ENCODE measurements around the gene ACAP1. TPM values are rescaled to one million over a fixed set of nuclear protein-coding genes. Genes with fewer than 3 reads are reported as not detected.

Gene ACAP1
- total and polyA plus RNA-seq, 7 experiments from 2014 or later, result 234 to 708 (median 496) TPM

DNA sequence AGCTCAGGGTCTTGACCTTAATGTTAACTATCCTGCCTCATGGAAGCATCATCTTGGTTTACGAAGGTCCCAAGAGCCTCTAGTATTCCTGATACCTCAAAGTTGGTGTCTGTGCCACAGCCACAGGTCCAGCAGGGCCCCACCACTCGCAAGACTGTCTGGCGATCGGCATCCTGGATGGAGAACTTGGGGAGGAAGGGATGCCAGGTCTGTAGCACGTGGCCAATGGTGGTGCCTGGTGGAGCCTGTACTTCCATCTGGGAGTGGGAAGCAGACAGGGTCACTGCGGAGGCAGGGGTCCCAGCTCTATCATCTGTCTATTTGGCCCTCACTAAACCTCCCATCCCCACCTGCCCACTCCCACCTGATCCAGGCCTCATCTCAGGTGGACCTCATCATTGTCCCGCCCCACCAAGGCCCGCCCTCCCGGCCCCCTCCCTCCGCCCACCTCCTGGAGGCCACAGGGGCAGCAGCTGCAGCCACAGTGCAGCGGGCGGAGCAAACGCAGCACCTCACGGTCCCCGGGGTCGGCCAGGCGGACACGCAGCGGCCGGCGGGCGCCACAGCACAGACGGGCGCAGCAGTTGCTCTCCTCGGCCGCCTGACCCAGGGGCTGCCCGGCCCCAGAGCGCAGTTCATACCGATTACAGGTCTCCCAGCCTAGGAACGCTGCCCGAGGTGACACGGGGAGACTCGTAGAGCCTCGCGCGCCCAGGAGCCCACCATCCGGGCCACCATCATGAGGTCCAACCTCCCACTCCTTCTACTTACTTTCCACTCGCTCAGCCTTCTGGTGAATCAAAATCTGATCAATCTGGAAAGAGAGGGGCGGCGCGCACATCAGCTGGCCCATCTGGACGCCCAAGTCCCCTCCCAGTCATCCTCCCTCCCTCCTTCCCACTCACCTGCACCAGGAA is 56.6 kb downstream of the ACAP1 start:
- H3K4me3 ChIP-seq (ENCODE audit: low read length), result peak overlapping the region; percentile 94
- H3K4me3 Mint-ChIP-seq, result peak overlapping the region; percentile 58 to 97 (median 94)

GRCh38 chr17:7393613-7394451 is 57.5 kb downstream of the ACAP1 start:
- ATAC-seq, result peak; percentile 77
- Histone ChIP-seq H3K4me3 (ENCODE audit: low read length) (peak overlapping the region; percentile 94), H3K27me3 (ENCODE audit: control insufficient read depth in 2 of 2, insufficient read depth in 2 of 2, low read length in 2 of 2) (no peaks in the 10 kb centered on the region), H3K27ac (ENCODE audit: low read depth, low read length) (peak overlapping the region; percentile 87), H3K9me3 (ENCODE audit: control insufficient read depth in 2 of 3, low read length in 3 of 3) (no peaks in the 10 kb centered on the region), H3K4me1 (ENCODE audit: control insufficient read depth in 2 of 2, insufficient read depth in 2 of 2, low read length in 2 of 2) (peaks cover 7 to 25% of the 10 kb centered on the region in 2 donors), H3K36me3 (ENCODE audit: control insufficient read depth in 2 of 3, insufficient read depth in 3 of 3, low read length in 3 of 3) (peaks cover 8 to 40% (median 16%) of the 10 kb centered on the region in 3 experiments)
- Mint-ChIP-seq H3K4me1 (peaks cover 25 to 48% (median 28%) of the 10 kb centered on the region in 7 donors), H3K27me3 (no peaks in the 10 kb centered on the region), H3K9me3 (no peaks in the 10 kb centered on the region), H3K36me3 (peaks cover 0 to 25% (median 19%) of the 10 kb centered on the region in 5 donors), H3K4me3 (peak overlapping the region; percentile 89 to 97 (median 95)), H3K27ac (peak overlapping the region; percentile 83 to 97 (median 90))
- CTCF ChIA-PET, result interaction anchor here (0.6 to 2.2 kb wide), 5 partner anchors 10 to 167 kb away, joined by 3 to 7 read pairs (median 3); partner anchors contain the start of genes ACAP1 and TMEM95
- intact Hi-C loops (cut with micrococcal nuclease), result loop anchor here (1.0 to 5.0 kb wide), 6 partner anchors 10 to 91 kb away; partner anchors contain the start of genes TMEM256 (in 2 of the 2), POLR2A (in 1 of the 2) and TMEM102 (in 1 of the 2)
- POLR2A ChIA-PET, result interaction anchor here (0.5 to 5.9 kb wide), 14 partner anchors 8 to 767 kb away, joined by 3 to 38 read pairs (median 4); partner anchors contain the start of genes POLR2A, TMEM102 and TMEM256
- DNase-seq, result peak in 7 of 9 donors; percentile 49 to 78 (median 72)

More for the DNA sequence above, 56.6 kb downstream of the ACAP1 start:
- no peaks in the 10 kb centered on the region for H3K27me3 ChIP-seq (ENCODE audit: control insufficient read depth in 2 of 2, insufficient read depth in 2 of 2, low read length in 2 of 2)
- H3K9me3 ChIP-seq (ENCODE audit: control insufficient read depth in 2 of 3, low read length in 3 of 3), result no peaks in the 10 kb centered on the region
- Mint-ChIP-seq H3K27me3 (no peaks in the 10 kb centered on the region), H3K36me3 (peaks cover 0 to 25% (median 19%) of the 10 kb centered on the region in 5 donors), H3K27ac (peak overlapping the region in 8 of 9 donors; percentile 18 to 97 (median 78)), H3K9me3 (no peaks in the 10 kb centered on the region), H3K4me1 (peaks cover 25 to 48% (median 28%) of the 10 kb centered on the region in 7 donors)
- DNase-seq (no peak), ATAC-seq (no peak)
- H3K36me3 ChIP-seq (ENCODE audit: control insufficient read depth in 2 of 3, insufficient read depth in 3 of 3, low read length in 3 of 3), result peaks cover 8 to 49% (median 16%) of the 10 kb centered on the region in 3 experiments
- ChIA-PET CTCF (interaction anchor here (0.6 to 2.2 kb wide), 2 partner anchors 37 to 63 kb away, joined by 3 to 7 read pairs; partner anchors contain the start of gene TMEM95), POLR2A (interaction anchor here (0.5 to 5.9 kb wide), 6 partner anchors 9 to 767 kb away, joined by 3 to 38 read pairs (median 4); partner anchors contain the start of genes POLR2A and TMEM256)
- intact Hi-C loops (cut with micrococcal nuclease), result loop anchor here in 1 of 2 donors (5.0 kb wide), 1 partner anchor 64 kb away; no protein-coding TSS in a partner anchor
- H3K4me1 ChIP-seq (ENCODE audit: control insufficient read depth in 2 of 2, insufficient read depth in 2 of 2, low read length in 2 of 2), result peaks cover 7 to 25% of the 10 kb centered on the region in 2 donors
- peak overlapping the region; percentile 87 for H3K27ac ChIP-seq (ENCODE audit: low read depth, low read length)

GRCh38 chr17:7394452-7395191 is 58.3 kb downstream of the ACAP1 start, which contains the start of gene PLSCR3:
Gene PLSCR3 (minus strand): TSS chr17:7394525. CDS start chr17:7394110, 415 bp downstream.
- no peaks in the 10 kb centered on the region for H3K27me3 Mint-ChIP-seq
- H3K9me3 Mint-ChIP-seq, result no peaks in the 10 kb centered on the region
- Histone ChIP-seq H3K27ac (ENCODE audit: low read depth, low read length) (peak within 1 kb of the TSS; percentile 87), H3K4me3 (ENCODE audit: low read length) (peak within 1 kb of the TSS; percentile 94), H3K9me3 (ENCODE audit: control insufficient read depth in 2 of 3, low read length in 3 of 3) (no peaks in the 10 kb centered on the region), H3K36me3 (ENCODE audit: control insufficient read depth in 2 of 3, insufficient read depth in 3 of 3, low read length in 3 of 3) (peaks cover 8 to 32% (median 11%) of the 10 kb centered on the region in 3 experiments), H3K27me3 (ENCODE audit: control insufficient read depth in 2 of 2, insufficient read depth in 2 of 2, low read length in 2 of 2) (no peaks in the 10 kb centered on the region), H3K4me1 (ENCODE audit: control insufficient read depth in 2 of 2, insufficient read depth in 2 of 2, low read length in 2 of 2) (peaks cover 7 to 25% of the 10 kb centered on the region in 2 donors)
- H3K27ac Mint-ChIP-seq, result peak within 1 kb of the TSS; percentile 85 to 97 (median 92)
- CTCF ChIA-PET, result interaction anchor here (0.6 to 2.2 kb wide), 5 partner anchors 10 to 730 kb away, joined by 3 to 7 read pairs (median 4); partner anchors contain the start of genes ACAP1 and TMEM95
- intact Hi-C loops (cut with micrococcal nuclease), result loop anchor here (1.0 to 5.0 kb wide), 6 partner anchors 10 to 90 kb away; partner anchors contain the start of genes TMEM256 (in 2 of the 2), POLR2A (in 1 of the 2) and TMEM102 (in 1 of the 2)
- peak within 1 kb of the TSS; percentile 93 to 97 (median 95) for H3K4me3 Mint-ChIP-seq
- DNase-seq (peak; percentile 68 to 91 (median 82)), ATAC-seq (peak; percentile 94)
- peaks cover 25 to 46% (median 27%) of the 10 kb centered on the region in 7 donors for H3K4me1 Mint-ChIP-seq
- peaks cover 0 to 19% (median 15%) of the 10 kb centered on the region in 5 donors for H3K36me3 Mint-ChIP-seq
- POLR2A ChIA-PET, result interaction anchor here (0.6 to 5.9 kb wide), 11 partner anchors 9 to 85 kb away, joined by 3 to 38 read pairs (median 3); partner anchors contain the start of genes TMEM102 and TMEM256

DNA sequence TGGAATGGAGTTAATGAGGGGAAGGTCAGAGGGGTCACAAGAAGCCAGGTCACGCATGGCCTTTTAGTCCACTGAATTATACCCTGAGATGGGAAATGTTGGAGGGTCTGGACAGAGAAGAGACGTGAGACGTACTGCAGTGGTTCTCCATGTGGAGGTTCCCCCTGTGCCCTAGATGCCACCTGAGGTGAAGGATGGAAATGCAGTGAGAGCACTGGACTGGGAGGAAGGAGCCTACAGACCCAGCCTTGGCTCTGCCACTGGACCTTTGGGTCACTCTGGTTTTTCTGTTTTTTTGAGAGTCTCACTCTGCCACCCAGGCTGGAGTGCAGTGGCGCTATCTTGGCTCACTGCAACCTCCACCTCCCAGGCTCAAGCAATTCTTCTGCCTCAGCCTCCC is 59.8 kb downstream of the ACAP1 start:
- Histone ChIP-seq H3K36me3 (ENCODE audit: control insufficient read depth in 2 of 3, insufficient read depth in 3 of 3, low read length in 3 of 3) (peaks cover 0 to 17% (median 3%) of the 10 kb centered on the region in 3 experiments), H3K27ac (ENCODE audit: low read depth, low read length) (no peak overlapping the region), H3K27me3 (ENCODE audit: control insufficient read depth in 2 of 2, insufficient read depth in 2 of 2, low read length in 2 of 2) (no peaks in the 10 kb centered on the region), H3K4me1 (ENCODE audit: control insufficient read depth in 2 of 2, insufficient read depth in 2 of 2, low read length in 2 of 2) (peaks cover 7 to 16% of the 10 kb centered on the region in 2 donors), H3K4me3 (ENCODE audit: low read length) (no peak overlapping the region), H3K9me3 (ENCODE audit: control insufficient read depth in 2 of 3, low read length in 3 of 3) (no peaks in the 10 kb centered on the region)
- ATAC-seq, result no peak
- Mint-ChIP-seq H3K9me3 (no peaks in the 10 kb centered on the region), H3K27ac (peak overlapping the region in 1 of 9 donors; percentile 9), H3K27me3 (no peaks in the 10 kb centered on the region), H3K4me1 (peaks cover 20 to 33% (median 24%) of the 10 kb centered on the region in 7 donors), H3K4me3 (peak overlapping the region in 6 of 10 donors; percentile 1 to 64 (median 22)), H3K36me3 (peaks cover 0 to 14% (median 6%) of the 10 kb centered on the region in 5 donors)
- ChIA-PET CTCF (interaction anchor here (0.6 kb wide), 1 partner anchor 79 kb away, joined by 7 read pairs; no protein-coding TSS in a partner anchor), POLR2A (interaction anchor here (2.2 to 5.9 kb wide), 2 partner anchors 7 to 12 kb away, joined by 17 to 38 read pairs; partner anchors contain the start of gene TMEM256)
- no peak for DNase-seq
- intact Hi-C loops (cut with micrococcal nuclease), result no loop called here

DNA sequence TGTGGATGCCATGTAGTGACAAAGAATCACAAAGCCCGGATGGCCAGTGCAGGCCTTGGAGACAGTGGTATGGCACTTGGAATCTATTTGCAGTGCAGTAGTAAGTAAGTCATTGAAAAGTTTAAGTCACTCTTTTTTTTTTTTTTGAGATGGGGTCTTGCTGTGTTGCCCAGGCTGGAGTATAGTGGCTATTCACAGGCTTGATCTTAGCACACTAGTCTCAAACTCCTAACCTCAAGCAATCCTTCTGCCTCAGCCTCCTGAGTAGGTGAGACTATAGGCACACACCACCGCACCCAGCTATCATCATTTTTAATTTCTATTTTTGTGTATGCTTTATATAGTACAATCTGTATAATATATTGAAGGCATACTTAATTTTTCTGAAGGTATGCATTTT is 62.3 kb downstream of the ACAP1 start:
- ChIA-PET POLR2A (interaction anchor here (0.6 to 2.1 kb wide), 5 partner anchors 12 to 87 kb away, joined by 3 to 7 read pairs (median 3); no protein-coding TSS in a partner anchor), CTCF (interaction anchor here (0.7 to 1.7 kb wide), 2 partner anchors 16 to 37 kb away, joined by 5 read pairs; partner anchors contain the start of gene TMEM102)
- H3K4me3 ChIP-seq (ENCODE audit: low read length), result no peak overlapping the region
- no peaks in the 10 kb centered on the region for H3K27me3 Mint-ChIP-seq
- H3K4me1 Mint-ChIP-seq, result peaks cover 5 to 23% (median 16%) of the 10 kb centered on the region in 7 donors
- H3K27me3 ChIP-seq (ENCODE audit: control insufficient read depth in 2 of 2, insufficient read depth in 2 of 2, low read length in 2 of 2), result no peaks in the 10 kb centered on the region
- ATAC-seq (no peak), DNase-seq (no peak)
- H3K27ac Mint-ChIP-seq, result peak overlapping the region in 2 of 9 donors; percentile 17 to 49
- no peaks in the 10 kb centered on the region for H3K9me3 Mint-ChIP-seq
- H3K27ac ChIP-seq (ENCODE audit: low read depth, low read length), result no peak overlapping the region
- intact Hi-C loops (cut with micrococcal nuclease), result no loop called here
- no peaks in the 10 kb centered on the region for H3K9me3 ChIP-seq (ENCODE audit: control insufficient read depth in 2 of 3, low read length in 3 of 3)
- H3K4me3 Mint-ChIP-seq, result no peak overlapping the region
- peaks cover 6% of the 10 kb centered on the region in 2 donors for H3K4me1 ChIP-seq (ENCODE audit: control insufficient read depth in 2 of 2, insufficient read depth in 2 of 2, low read length in 2 of 2)
- H3K36me3 ChIP-seq (ENCODE audit: control insufficient read depth in 2 of 3, insufficient read depth in 3 of 3, low read length in 3 of 3), result no peaks in the 10 kb centered on the region
- peaks cover 0 to 4% (median 0%) of the 10 kb centered on the region in 5 donors for H3K36me3 Mint-ChIP-seq

Data from naive thymus-derived CD4-positive, alpha-beta T cell (primary cell).